ENCODE results near the gene ERRFI1.
"Not testable (repeated sequence)": the region's sequence is repeated elsewhere in the genome, so short reads cannot be mapped to it uniquely, and the experiment has no call there.

ERRFI1 gene
- 2.2 to 13.3 (median 6.4) reads per million in 9 experiments for total RNA-seq

- Mint-ChIP-seq H3K9me3 (no peaks in the 10 kb centered on the region), H3K36me3 (ENCODE audit: insufficient read depth) (peaks cover 12% of the 10 kb centered on the region), H3K4me1 (ENCODE audit: low read depth in 2 of 2) (peaks cover 13% of the 10 kb centered on the region in 2 donors), H3K4me3 (peak within 1 kb of the TSS; percentile 89 to 90), H3K27ac (peak within 1 kb of the TSS; percentile 90 to 91), H3K27me3 (peaks cover 6 to 17% of the 10 kb centered on the region in 2 donors)
- DNase-seq (peak; percentile 83 to 88 (median 85)), ATAC-seq (replicated peaks) (peak; percentile 96)
These were observed at the start of gene ERRFI1 for GRCh38 chr1:8026153-8026975. TSS of gene ERRFI1 (minus strand) at chr1:8026309. CDS start at chr1:8015619, 10,690 bp downstream.

GRCh38 chr1:8075511-8076051 is 49.5 kb upstream of the ERRFI1 start:
- Mint-ChIP-seq H3K9me3 (no peaks in the 10 kb centered on the region), H3K27me3 (peaks cover 26 to 61% of the 10 kb centered on the region in 2 donors), H3K4me1 (ENCODE audit: low read depth in 2 of 2) (peaks cover 0 to 2% of the 10 kb centered on the region in 2 donors), H3K27ac (no peak overlapping the region), H3K36me3 (ENCODE audit: insufficient read depth) (no peaks in the 10 kb centered on the region), H3K4me3 (no peak overlapping the region)
- ATAC-seq (replicated peaks) (no peak), DNase-seq (no peak)

- Mint-ChIP-seq H3K36me3 (ENCODE audit: insufficient read depth) (no peaks in the 10 kb centered on the region), H3K4me3 (no peak overlapping the region), H3K27me3 (peaks cover 23 to 42% of the 10 kb centered on the region in 2 donors), H3K27ac (no peak overlapping the region), H3K9me3 (no peaks in the 10 kb centered on the region), H3K4me1 (ENCODE audit: low read depth in 2 of 2) (peaks cover 0 to 2% of the 10 kb centered on the region in 2 donors)
- no peak for DNase-seq
- ATAC-seq (replicated peaks): no peak
These were observed 47.2 kb upstream of the ERRFI1 start for GRCh38 chr1:8073112-8073855.

- DNase-seq: no peak
- ATAC-seq (replicated peaks): no peak
- H3K4me1 Mint-ChIP-seq (ENCODE audit: low read depth in 2 of 2): no peaks in the 10 kb centered on the region
These were observed 44.3 kb upstream of the ERRFI1 start for GRCh38 chr1:8070381-8070811.

GRCh38 chr1:8069614-8070320 is 43.7 kb upstream of the ERRFI1 start:
- H3K9me3 Mint-ChIP-seq; ATAC-seq (replicated peaks); H3K4me1 Mint-ChIP-seq (ENCODE audit: low read depth in 2 of 2); H3K36me3 Mint-ChIP-seq (ENCODE audit: insufficient read depth); DNase-seq; H3K4me3 Mint-ChIP-seq; H3K27ac Mint-ChIP-seq: not testable (repeated sequence)
- H3K27me3 Mint-ChIP-seq: peaks cover 24 to 45% of the 10 kb centered on the region in 2 donors

More at GRCh38 chr1:8070381-8070811, 44.3 kb upstream of the ERRFI1 start:
- H3K4me3 Mint-ChIP-seq: no peak overlapping the region
- H3K27ac Mint-ChIP-seq: no peak overlapping the region
- peaks cover 24 to 41% of the 10 kb centered on the region in 2 donors for H3K27me3 Mint-ChIP-seq
- no peaks in the 10 kb centered on the region for H3K36me3 Mint-ChIP-seq (ENCODE audit: insufficient read depth)
- no peaks in the 10 kb centered on the region for H3K9me3 Mint-ChIP-seq

- no peak for DNase-seq
- Mint-ChIP-seq H3K4me3 (no peak overlapping the region), H3K27me3 (peaks cover 5 to 28% of the 10 kb centered on the region in 2 donors), H3K36me3 (ENCODE audit: insufficient read depth) (no peaks in the 10 kb centered on the region), H3K27ac (no peak overlapping the region), H3K4me1 (ENCODE audit: low read depth in 2 of 2) (no peaks in the 10 kb centered on the region), H3K9me3 (no peaks in the 10 kb centered on the region)
- no peak for ATAC-seq (replicated peaks)
These were observed 39.3 kb upstream of the ERRFI1 start for GRCh38 chr1:8065369-8065768.

- peaks cover 4 to 28% of the 10 kb centered on the region in 2 donors for H3K27me3 Mint-ChIP-seq
- ATAC-seq (replicated peaks) (no peak), DNase-seq (no peak)
- no peak overlapping the region for H3K4me3 Mint-ChIP-seq
- H3K36me3 Mint-ChIP-seq (ENCODE audit: insufficient read depth): no peaks in the 10 kb centered on the region
- H3K4me1 Mint-ChIP-seq (ENCODE audit: low read depth in 2 of 2): no peaks in the 10 kb centered on the region
- no peak overlapping the region for H3K27ac Mint-ChIP-seq
- H3K9me3 Mint-ChIP-seq: no peaks in the 10 kb centered on the region
These were observed 37.4 kb upstream of the ERRFI1 start for GRCh38 chr1:8063298-8064036.

- Mint-ChIP-seq H3K36me3 (ENCODE audit: insufficient read depth) (no peaks in the 10 kb centered on the region), H3K9me3 (no peaks in the 10 kb centered on the region), H3K27ac (no peak overlapping the region), H3K27me3 (peaks cover 4 to 28% of the 10 kb centered on the region in 2 donors), H3K4me1 (ENCODE audit: low read depth in 2 of 2) (no peaks in the 10 kb centered on the region), H3K4me3 (no peak overlapping the region)
- DNase-seq (no peak), ATAC-seq (replicated peaks) (no peak)
These were observed 36.8 kb upstream of the ERRFI1 start for GRCh38 chr1:8062861-8063260.

GRCh38 chr1:8061673-8062386 is 35.7 kb upstream of the ERRFI1 start:
- no peak overlapping the region for H3K4me3 Mint-ChIP-seq
- H3K4me1 Mint-ChIP-seq (ENCODE audit: low read depth in 2 of 2): no peaks in the 10 kb centered on the region
- ATAC-seq (replicated peaks) (no peak), DNase-seq (no peak)
- no peaks in the 10 kb centered on the region for H3K36me3 Mint-ChIP-seq (ENCODE audit: insufficient read depth)
- H3K9me3 Mint-ChIP-seq: no peaks in the 10 kb centered on the region
- H3K27ac Mint-ChIP-seq: no peak overlapping the region
- H3K27me3 Mint-ChIP-seq: peaks cover 8 to 36% of the 10 kb centered on the region in 2 donors

GRCh38 chr1:8061210-8061609 is 35.1 kb upstream of the ERRFI1 start:
- Mint-ChIP-seq H3K27ac (no peak overlapping the region), H3K4me1 (ENCODE audit: low read depth in 2 of 2) (peaks cover 0 to 2% of the 10 kb centered on the region in 2 donors), H3K36me3 (ENCODE audit: insufficient read depth) (no peaks in the 10 kb centered on the region), H3K4me3 (no peak overlapping the region), H3K9me3 (no peaks in the 10 kb centered on the region), H3K27me3 (peaks cover 5 to 37% of the 10 kb centered on the region in 2 donors)
- DNase-seq (no peak), ATAC-seq (replicated peaks) (no peak)

GRCh38 chr1:8059161-8059622 is 33.1 kb upstream of the ERRFI1 start:
- peaks cover 4 to 26% of the 10 kb centered on the region in 2 donors for H3K27me3 Mint-ChIP-seq
- no peaks in the 10 kb centered on the region for H3K36me3 Mint-ChIP-seq (ENCODE audit: insufficient read depth)
- H3K4me3 Mint-ChIP-seq: no peak overlapping the region
- no peak for ATAC-seq (replicated peaks)
- peaks cover 0 to 2% of the 10 kb centered on the region in 2 donors for H3K4me1 Mint-ChIP-seq (ENCODE audit: low read depth in 2 of 2)
- H3K9me3 Mint-ChIP-seq: no peaks in the 10 kb centered on the region
- H3K27ac Mint-ChIP-seq: no peak overlapping the region
- no peak for DNase-seq

GRCh38 chr1:8057779-8058178 is 31.7 kb upstream of the ERRFI1 start:
- not testable (repeated sequence) for DNase-seq; H3K27ac Mint-ChIP-seq; ATAC-seq (replicated peaks); H3K9me3 Mint-ChIP-seq; H3K36me3 Mint-ChIP-seq (ENCODE audit: insufficient read depth); H3K4me1 Mint-ChIP-seq (ENCODE audit: low read depth in 2 of 2); H3K4me3 Mint-ChIP-seq
- peaks cover 4 to 26% of the 10 kb centered on the region in 2 donors for H3K27me3 Mint-ChIP-seq
